Thyroid gland (tissue), 4 donors: ENCODE data around the gene C22orf31.

Source experiments
- CTCF ChIP-seq, 6 experiments: fragments of 200-600 bp in 3 of 6; fragments of 450-650 bp in 3 of 6; sonication (generic) in 3 of 6; IDR thresholded peaks; one replicate each; pipeline ENCODE4 v1.5.1; 2016 to 2019; ENCODE audit warnings: antibody characterized with exemption in 6 of 6, mild to moderate bottlenecking in 2 of 6, inconsistent platforms in 1 of 6, moderate library complexity in 1 of 6
- POLR2A ChIP-seq, 2 donors: fragments of 450-650 bp; IDR thresholded peaks; one replicate each; pipeline ENCODE4 v1.6.1; 2017; ENCODE audit warnings: antibody characterized with exemption in 2 of 2, mild to moderate bottlenecking in 2 of 2, moderate library complexity in 1 of 2

- TF ChIP-seq CTCF (IDR thresholded peaks at IDR 0.05) (no peak), POLR2A (IDR thresholded peaks at IDR 0.05) (no peak)
Observed at GRCh38 chr22:29039148-29039547, 22.5 kb downstream of the C22orf31 start.
